Umbilical cord (tissue), 2 donors: ENCODE measurements around the gene FAM111B. TPM values are rescaled to one million over a fixed set of nuclear protein-coding genes. Genes with fewer than 3 reads are reported as not detected.
"Not testable (repeated sequence)": the region's sequence is repeated elsewhere in the genome, so short reads cannot be mapped to it uniquely, and the experiment has no call there.

Experiments used
- DNase-seq: peaks from one replicate; pipeline ENCODE4 v3.0.0-alpha.2; 2015; ENCODE audit warnings: low spot score
- total RNA-seq: library from RNA; depleted of rRNA; stranded (reverse); fragments of >200 nt; gene quantifications from one replicate; pipeline ENCODE4 v1.2.3, GENCODE V29; 2014; ENCODE audit warnings: low replicate concordance; ENCODE audit not compliant: insufficient read depth

FAM111B gene, protein sequence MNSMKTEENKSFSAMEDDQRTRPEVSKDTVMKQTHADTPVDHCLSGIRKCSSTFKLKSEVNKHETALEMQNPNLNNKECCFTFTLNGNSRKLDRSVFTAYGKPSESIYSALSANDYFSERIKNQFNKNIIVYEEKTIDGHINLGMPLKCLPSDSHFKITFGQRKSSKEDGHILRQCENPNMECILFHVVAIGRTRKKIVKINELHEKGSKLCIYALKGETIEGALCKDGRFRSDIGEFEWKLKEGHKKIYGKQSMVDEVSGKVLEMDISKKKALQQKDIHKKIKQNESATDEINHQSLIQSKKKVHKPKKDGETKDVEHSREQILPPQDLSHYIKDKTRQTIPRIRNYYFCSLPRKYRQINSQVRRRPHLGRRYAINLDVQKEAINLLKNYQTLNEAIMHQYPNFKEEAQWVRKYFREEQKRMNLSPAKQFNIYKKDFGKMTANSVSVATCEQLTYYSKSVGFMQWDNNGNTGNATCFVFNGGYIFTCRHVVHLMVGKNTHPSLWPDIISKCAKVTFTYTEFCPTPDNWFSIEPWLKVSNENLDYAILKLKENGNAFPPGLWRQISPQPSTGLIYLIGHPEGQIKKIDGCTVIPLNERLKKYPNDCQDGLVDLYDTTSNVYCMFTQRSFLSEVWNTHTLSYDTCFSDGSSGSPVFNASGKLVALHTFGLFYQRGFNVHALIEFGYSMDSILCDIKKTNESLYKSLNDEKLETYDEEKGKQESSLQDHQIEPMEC
- total RNA-seq: 8.4 TPM

DNA sequence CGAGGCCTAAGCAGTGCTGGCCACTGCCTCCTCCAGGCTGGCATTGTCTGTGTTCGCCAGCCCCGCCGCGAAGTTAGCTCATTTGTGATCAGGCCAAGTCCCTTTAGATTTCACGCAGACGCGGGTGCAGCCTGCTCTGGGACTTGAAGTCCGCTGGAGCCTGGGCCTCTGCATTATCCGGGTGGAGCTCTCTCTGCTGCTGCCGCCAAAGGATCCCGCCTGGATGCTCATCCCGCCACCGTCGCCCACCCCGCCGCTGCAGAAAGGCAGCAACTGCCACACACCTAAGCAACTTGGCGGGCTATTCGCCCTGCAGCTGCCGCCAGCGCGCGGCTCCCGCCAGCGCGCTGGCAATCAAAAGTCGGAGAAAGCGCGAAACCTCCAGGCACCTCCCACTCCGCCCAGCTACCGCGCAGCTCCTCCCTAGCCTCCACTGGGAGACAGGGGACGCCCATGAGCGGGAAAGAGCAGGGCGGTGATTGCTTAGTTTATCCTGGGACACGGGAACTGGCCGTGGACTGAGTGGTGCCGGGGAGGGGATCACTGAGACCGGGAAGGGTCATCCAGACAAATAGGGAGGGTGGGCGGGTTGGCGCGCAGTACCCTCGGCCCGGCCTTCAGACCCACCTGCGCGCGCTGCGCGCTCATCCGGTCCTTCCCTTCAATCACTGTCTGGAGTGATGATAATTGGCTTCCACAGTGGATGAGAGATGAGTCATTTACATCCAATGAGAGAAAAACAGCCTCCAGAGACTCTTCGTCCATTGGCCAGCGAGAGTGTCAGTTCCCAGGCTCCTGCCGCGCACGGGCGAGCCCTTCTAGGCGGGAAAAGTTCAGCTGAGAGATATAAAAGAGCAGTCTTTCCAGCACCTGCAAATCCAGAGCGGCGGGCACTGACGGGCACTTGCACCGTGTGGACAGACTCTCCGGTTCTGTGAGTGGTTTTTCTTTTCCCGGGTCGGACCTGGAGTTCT lies at the start of gene FAM111B:
Gene FAM111B, plus strand, starts transcription at position 875 of the 974 bp plus-strand sequence. CDS start 2,389 bp downstream, outside the sequence.
- peak; percentile 96 for DNase-seq

DNA sequence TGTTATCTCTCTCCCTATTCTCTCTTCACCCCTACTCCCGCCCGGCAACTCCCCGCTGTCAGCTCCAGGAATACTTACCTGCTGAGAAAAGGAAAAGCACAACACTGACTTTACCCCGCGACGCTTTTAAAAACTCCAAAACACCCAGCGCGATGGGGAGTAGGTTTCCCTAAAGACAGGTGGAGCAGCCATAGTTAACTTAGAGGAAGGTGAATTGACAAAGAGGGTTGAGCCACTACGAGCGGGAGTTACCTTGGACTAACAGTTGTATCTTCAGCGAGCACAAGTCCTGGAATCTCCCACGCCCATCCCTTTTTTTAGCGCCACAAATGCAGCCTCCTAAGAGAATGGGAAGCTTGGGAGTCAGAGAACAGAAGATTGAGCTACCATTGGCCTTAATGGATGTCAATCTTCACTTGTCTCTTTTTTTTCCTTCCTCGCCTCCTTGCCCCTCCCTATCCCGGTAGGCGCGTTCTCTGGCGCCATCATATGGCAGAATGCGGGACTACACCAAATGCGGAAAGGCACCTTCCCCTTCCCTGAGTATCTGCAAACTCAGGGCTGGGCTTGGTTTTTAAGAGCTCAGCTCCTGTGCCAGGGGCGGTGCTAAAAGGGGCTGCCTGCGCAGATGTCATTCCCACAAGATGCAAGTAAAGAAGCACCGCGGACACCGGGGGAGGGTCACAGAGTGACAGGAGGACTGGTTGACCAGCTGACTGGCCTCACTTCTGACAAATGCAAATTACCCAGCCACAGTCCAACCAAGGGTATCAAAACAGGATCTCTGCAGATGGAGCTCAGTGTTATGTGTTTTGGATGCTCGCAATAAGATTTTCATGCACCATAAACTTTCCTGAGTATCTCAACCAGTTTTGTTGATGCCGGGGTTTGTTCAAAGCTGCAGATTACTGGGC lies 48.7 kb upstream of the FAM111B start:
- DNase-seq: peak; percentile 74

DNA sequence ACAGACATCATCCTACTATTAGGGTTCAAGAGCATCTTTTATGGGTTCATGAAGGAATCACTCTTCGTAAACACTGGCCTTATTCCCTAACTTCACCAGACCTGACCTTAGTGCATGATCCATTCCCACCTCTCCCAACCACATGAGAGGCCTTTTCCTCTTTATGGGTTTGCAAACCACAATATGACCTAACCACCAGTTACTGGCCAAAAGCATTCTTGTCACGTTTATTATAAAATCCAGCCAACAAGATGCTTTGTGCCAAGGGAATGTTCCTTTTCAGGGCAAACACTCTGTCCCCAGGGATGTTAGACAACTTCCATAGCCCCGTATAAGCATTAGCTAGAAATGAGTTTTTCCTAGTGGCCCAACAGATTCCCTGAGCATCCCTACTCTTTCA lies 46.9 kb upstream of the FAM111B start:
- DNase-seq: not testable (repeated sequence)

DNA sequence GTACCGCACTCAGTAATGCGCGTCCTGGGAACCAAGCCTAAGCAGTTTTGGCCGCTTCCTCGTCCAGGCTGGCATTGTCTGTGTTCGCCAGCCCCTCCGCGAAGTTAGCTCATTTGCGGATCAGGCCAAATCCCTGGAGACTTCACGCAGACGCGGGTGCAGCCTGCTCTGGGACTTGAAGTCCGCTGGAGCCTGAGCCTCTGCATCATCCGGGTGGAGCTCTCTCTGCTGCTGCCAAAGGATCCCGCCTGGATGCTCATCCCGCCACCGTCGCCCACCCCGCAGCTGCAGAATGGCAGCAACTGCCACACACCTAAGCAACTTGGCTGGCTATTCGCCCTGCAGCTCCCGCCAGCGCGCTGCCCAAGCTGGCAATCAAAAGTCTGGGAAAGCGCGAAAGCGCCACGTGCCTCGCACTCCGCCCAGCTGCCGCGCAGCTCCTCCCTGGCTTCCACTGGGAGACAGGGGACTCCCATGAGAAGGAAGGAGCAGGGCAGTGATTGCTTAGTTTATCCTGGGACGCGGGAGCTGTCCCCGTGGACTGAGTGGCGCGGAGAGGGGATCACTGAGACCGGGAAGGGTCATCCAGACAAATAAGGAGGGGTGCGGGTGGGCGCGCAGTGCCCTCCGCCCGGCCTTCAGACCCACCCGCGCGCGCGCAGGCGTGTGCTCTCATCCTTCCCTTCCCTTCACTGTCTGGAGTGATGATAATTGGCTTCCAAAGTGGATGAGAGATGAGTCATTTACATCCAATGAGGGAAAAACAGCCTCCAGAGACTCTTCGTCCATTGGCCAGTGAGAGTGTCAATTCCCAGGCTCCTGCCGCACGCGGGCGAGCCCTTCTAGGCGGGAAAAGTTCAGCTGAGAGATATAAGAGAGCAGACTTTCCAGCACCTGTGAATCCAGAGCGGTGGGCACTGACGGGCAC lies 44.2 kb upstream of the FAM111B start:
- DNase-seq: no peak

DNA sequence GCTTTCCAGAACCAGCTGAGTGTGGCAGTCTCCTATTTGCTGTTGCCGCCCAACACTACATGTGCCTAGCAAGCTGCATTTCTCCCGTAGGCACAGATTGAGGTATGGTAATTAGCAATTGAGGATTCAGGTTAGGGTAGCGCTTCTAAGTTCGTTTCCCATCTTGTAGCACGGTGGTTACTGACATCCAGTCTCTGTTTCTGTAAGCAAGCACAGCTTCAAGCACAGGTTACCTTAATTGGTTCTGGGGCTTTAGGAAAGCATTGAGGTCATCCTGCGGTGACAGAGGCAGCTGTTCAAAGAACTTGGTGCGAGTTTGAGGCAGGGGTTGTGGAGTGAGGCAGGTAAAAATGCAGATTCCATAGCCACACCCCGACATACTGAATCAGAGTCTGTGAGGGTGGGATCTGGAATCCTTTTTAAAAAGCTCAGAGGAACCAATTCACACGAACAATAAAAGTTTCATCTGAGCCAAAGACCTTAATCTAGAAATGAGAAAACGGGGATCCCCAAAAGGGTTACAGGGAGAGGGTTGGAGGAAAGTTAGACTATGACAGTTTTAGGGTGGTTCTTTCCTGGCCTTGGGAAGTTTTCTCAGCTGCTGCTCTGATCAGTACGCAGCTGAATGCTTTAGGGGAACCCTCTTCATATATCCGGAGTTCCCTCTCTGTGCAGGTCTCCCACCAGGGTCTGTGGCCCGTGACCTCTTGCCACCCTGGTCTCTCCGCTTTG lies 42.9 kb upstream of the FAM111B start:
- DNase-seq: not testable (repeated sequence)

DNA sequence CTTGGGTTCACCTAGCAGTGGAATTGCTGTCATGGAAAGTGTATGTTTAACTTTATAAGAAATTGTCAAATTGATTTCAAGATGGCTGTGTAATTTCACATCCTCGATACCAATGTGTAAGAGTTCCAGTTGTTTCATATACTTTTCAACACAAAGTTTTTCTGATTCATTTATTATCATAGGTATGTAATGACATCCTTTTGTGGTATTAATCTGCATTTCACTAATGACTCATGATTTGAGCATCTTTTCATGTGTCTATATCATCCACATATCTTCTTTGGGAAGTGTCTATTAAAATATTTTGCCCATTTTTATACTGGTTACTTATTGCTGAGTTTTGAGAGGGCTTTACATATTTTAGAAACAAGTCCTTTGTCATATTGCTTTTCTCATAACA lies 38.0 kb upstream of the FAM111B start:
- no peak for DNase-seq

DNA sequence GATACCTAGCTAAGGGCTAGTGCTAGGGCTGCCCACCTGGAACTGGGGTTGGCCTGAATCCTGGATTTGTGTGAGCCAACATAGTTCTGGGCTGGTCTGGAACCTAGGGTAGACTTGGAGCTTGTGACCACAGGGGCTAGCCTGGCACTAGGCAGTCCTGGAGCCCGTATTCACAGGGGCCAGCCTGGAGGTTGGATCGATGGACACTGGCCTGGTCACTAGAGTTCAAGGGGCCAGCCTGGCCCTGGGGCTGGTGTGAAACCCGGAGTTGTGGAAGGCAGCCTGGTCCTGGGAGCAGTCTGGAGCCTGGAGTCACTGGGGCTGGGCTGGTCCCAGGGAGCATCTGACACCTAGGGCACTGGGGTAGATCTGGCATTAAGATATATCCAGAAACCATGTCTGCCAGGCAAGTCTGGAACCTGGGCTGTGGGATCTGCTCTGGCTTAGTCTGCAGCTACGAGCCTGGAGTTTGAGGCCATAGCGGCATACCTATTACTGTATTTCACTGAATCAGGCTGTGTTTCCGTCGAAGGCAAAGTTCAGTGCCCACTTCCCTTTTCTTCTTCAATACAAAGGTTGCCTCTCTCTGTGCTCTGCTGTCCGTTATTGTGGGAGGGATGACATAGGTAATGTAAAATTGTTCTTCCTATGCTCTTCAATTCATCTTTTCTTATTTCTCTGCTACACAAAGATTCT lies 30.0 kb upstream of the FAM111B start:
- DNase-seq: no peak

DNA sequence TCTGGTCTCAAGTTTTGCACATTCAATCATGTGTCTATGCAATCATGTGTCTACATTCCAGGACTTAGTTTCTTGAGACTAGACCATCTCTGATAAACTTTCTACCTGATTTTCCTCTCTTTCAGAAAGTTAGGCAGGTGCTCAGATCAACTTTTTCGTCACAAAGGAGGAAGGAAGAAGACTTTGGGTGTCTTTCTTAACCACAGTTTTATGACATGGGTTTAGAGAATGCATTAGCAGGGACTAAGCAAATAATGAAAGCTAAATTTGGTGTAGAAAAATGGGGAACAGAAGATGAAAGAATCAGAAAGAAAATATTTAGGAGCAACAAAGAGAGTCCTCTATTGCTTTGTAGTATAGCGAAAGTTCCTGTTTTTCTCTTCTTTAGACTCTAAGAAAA lies 28.6 kb upstream of the FAM111B start:
- no peak for DNase-seq

DNA sequence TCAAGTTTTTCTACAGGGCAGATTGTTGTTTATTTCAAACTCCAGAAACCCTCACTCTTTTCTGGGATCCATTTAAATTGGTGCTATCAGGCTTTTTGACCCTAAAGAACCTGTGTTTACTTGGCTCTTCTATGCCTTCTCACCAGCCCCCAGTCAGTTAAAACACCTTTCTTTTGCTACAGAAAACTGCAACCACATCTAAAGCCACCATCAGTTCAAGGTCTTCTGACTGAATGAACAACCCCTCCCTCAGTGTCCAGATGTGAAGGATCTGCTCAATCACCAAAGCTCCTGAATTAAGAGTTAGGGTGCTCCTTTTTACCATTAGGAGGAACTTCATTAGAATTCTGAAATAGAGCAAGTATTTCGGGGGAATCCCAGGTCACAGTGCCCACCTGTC lies 28.0 kb upstream of the FAM111B start:
- no peak for DNase-seq

DNA sequence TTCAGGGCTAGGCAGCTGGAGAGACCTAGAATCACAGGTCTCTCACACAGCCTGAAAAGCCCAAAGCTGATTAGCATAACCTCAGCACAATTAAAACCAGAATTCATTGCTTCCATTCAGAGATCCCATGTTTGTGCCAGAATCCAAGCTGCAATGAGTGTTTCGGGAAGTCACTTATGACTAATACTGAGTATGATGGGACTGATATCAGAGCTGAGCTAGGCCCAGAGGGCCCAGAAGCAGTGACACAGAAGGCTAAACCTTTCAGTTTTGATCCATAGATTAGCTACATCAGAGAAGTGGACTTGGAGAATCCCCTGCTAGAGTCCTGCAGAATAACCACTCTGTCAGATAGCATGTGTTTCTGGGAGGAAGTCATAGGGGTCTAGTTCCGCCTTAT lies 26.6 kb upstream of the FAM111B start:
- DNase-seq: not testable (repeated sequence)

DNA sequence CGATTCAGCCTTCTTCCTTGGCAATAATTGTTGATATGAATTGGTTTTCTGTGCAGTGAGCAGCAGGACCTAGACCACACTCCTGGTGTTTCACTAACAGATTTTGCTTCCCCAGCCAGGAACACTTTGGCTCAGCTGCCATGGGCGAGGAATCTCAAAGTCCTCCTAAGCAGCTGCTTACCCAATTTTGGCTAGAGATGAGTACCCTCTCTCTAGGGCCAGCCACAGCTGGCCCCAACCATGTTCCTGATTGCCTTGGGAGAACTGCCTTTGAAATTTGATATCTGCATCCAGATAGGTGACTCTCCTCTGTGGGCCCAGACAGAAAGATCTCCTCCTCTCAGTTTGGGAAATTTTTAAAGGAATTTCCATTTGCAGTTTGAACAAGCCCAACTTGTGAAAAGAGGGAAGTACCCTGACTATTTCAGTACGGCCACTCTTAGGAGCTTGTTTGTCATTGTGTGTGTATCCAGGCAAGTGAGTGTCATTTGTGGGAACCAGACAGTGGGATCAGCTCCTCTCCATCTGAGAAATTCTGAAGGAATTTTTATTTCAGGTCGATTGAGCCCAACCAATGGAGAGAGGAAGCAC lies 25.5 kb upstream of the FAM111B start:
- not testable (repeated sequence) for DNase-seq

DNA sequence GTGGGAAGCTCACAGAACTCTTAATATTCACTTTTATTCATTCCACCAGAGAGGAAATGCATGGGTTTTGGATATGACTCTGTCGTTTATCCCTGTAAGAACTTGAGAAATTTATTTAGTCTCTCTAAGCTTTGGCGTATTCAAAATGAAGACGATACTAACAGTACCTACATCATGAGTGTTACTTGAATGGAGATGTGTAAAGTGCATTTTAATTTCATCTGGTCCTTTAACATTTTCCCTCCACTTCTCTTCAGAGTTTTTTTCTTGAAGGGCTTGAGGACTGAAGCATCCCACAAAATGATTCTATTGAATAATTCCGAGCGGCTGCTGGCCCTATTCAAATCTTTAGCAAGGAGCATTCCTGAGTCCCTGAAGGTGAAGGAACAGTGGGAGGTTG lies 21.0 kb upstream of the FAM111B start, which contains the start of gene GLYATL1B:
Gene GLYATL1B, plus strand, starts transcription at position 301 of the 400 bp plus-strand sequence. Its CDS starts 0 bp downstream, at position 301.
- not testable (repeated sequence) for DNase-seq

DNA sequence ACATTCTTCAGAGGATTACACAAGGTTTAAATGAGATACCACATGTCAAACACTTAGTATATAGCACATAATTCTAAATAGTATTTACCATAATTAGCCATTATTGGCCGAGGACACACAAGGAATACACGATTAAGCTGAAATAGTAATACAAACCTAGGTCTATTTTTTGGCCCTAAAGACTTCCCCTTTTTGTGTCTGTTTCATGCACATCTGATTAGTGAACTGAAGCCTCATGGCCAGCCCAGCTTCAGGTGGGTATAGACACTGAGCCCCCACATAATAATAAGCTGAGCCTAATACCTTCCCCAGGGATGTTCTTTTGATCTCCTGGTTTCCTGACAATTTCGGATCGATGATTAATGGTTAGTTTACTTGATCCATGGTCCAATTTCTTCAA lies 18.9 kb upstream of the FAM111B start:
- no peak for DNase-seq

DNA sequence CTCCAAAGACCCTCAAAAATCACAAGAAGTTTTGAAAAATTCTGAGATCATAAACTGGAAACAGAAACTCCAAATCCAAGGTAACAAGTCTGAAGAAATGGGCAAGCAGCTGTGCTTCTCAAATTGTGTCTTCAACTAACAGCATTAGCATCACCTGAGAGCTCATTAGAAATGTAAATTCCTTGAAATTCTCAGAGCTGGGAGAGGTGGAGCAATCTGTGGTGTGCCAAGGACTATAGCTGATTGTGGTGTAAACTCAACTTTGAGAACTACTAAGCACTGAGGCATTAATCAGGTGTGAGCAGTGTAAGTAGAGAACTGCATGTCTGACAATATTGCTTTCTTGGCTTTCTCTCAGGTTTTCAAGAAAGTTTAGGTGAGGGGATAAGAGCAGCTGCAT lies 13.5 kb upstream of the FAM111B start:
- DNase-seq: not testable (repeated sequence)

DNA sequence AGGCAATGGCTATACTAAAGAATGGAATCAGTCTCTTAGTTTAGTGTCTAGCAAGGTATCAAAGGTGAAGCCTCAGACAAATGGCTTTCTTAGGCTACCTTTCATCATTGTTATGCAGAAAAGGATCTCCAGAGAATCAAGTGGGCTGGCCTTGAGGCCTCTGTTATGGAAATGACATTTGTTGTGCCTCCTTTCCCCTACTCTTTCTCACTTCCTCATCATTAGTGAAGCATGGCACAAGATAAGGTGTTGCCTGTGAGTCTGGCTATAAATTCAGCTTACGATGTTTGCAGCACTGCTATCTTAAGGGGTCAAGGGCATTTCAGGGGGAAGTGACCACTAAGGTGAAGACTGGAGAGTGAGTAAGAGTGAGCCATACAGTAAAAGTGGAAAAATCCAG lies 11.8 kb upstream of the FAM111B start:
- not testable (repeated sequence) for DNase-seq

DNA sequence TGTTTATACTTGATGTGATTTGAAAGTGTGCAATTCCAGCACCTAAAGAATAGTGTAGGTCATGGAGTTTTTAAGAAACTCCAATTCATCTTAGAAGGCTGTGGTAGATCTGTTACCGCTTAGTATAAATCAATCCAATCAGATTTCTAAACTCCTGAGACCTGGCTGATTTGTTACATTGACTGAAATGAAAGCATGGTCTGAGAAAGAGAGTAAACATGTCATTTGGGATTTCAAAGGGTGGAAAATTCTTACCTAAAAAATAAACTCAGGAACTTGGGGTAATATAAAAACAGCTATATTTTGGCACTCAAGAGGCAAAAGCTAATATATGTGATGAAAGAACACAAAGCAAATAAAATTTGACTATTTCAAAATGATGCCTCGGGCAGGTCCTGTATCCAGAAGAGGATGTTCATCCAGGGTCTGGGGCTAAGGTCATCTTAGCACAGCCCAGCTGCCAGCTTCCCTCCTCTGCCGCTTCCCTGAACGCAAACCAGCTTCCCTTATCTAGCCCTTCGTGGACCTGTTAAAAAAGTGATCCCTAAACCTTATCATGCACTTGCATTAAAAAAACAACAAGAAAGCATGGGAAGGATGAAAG lies 11.0 kb upstream of the FAM111B start:
- not testable (repeated sequence) for DNase-seq

DNA sequence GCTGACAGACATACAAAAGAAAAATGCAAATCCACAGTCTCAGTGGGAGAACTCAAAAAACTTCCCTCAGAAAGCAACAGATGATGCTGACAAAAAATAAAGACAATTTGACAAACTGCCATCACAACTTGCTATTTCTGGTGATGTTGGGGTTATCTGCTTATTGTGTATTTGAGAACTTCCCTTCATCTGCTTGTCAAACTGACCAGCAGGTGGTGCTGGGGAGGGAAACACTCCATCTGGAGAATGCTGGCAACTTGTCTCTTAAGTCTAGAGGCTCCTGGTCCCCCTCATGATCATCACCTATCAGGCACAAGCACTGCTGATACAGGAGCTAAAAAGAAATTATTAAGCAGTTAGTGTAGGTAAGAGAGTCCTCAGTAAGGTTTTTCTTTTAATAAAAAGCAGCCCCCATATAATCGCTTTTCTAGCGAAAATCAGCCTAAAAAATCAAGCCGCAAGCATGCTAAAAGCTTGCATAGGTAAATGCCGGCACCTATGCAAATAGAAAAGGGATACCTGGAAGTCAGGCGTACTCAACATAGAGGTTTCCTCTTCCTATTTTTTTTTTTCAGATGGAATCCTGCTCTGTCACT lies 9.8 kb upstream of the FAM111B start:
- peak; percentile 56 for DNase-seq
